Body of pancreas (tissue), 4 donors: ENCODE measurements around the gene ACSL3.

Source experiments
- CTCF ChIP-seq, 7 experiments: fragments of 450-650 bp in 4 of 7; fragments of 200-600 bp in 3 of 7; sonication (generic) in 3 of 7; IDR thresholded peaks; one replicate each; pipeline ENCODE4 v1.5.1; 2016 to 2019; ENCODE audit warnings: antibody characterized with exemption in 7 of 7
- POLR2A ChIP-seq, 3 donors: fragments of 450-650 bp; IDR thresholded peaks; one replicate each; pipeline ENCODE4 v1.6.1; 2016; ENCODE audit warnings: antibody characterized with exemption in 3 of 3, mild to moderate bottlenecking in 2 of 3

GRCh38 chr2:222876947-222877346 is 16.1 kb downstream of the ACSL3 start:
- TF ChIP-seq CTCF (IDR thresholded peaks at IDR 0.05) (no peak), POLR2A (IDR thresholded peaks at IDR 0.05) (no peak)
